Activated CD8-positive, alpha-beta T cell treated with anti-CD3 and anti-CD28 coated beads for 36 hours (primary cell): ENCODE measurements around the gene TMEM209. TPM values are rescaled to one million over a fixed set of nuclear protein-coding genes. Genes with fewer than 3 reads are reported as not detected.
"Not testable (repeated sequence)": the region's sequence is repeated elsewhere in the genome, so short reads cannot be mapped to it uniquely, and the experiment has no call there.

Source experiments
- ATAC-seq: fragments of 200-7000 bp; cut with Tn5 transposase; one replicate; pipeline ENCODE4 v1.10.0; 2021; ENCODE audit warnings: mild to moderate bottlenecking, moderate library complexity
- CTCF ChIA-PET: fragments of 350-600 bp; sonication (Branson Sonifier 250); formaldehyde crosslinking; loops from one replicate; lab custom pipeline; 2021; ENCODE audit warnings: antibody characterized with exemption; lab: Charles Lee
- POLR2A ChIA-PET: fragments of 350-600 bp; sonication (Branson Sonifier 250); formaldehyde crosslinking; loops from one replicate; lab custom pipeline; 2021; ENCODE audit warnings: antibody characterized with exemption; lab: Charles Lee
- DNase-seq: peaks from one replicate; pipeline ENCODE4 v3.0.0-alpha.2; 2020
- H3K27ac Mint-ChIP-seq: one replicate; pipeline ENCODE4 v1.8.0; 2021; ENCODE audit warnings: mild to moderate bottlenecking, mixed read lengths
- H3K27me3 Mint-ChIP-seq: one replicate; pipeline ENCODE4 v1.8.0; 2021; ENCODE audit warnings: mixed read lengths
- H3K36me3 Mint-ChIP-seq: one replicate; pipeline ENCODE4 v1.8.0; 2021; ENCODE audit warnings: low read depth, mixed read lengths
- H3K4me1 Mint-ChIP-seq: one replicate; pipeline ENCODE4 v1.8.0; 2021; ENCODE audit warnings: low read depth, mixed read lengths
- H3K4me3 Mint-ChIP-seq: one replicate; pipeline ENCODE4 v1.8.0; 2021; ENCODE audit warnings: mild to moderate bottlenecking, moderate library complexity, mixed read lengths
- H3K9me3 Mint-ChIP-seq: one replicate; pipeline ENCODE4 v1.8.0; 2021; ENCODE audit warnings: mixed read lengths
- intact Hi-C: fragments of 100-400 bp; cut with micrococcal nuclease; formaldehyde crosslinking; loops from one replicate; pipeline ENCODE4 v1.10.0; 2022
- total RNA-seq, 2 experiments: library from RNA; stranded (reverse); gene quantifications; one replicate each; pipeline ENCODE4 v1.2.3, GENCODE V29; 2021
- TF ChIP-seq, protein P1 (sequence below): fragments of 200-600 bp; IDR thresholded peaks from one replicate; pipeline ENCODE4 v1.8.0; 2022; ENCODE audit warnings: antibody characterized with exemption, mild to moderate bottlenecking

Gene TMEM209
- total RNA-seq, 2 experiments from 2014 or later: 36.1 to 45.6 TPM

- TF ChIP-seq, protein P1, sequence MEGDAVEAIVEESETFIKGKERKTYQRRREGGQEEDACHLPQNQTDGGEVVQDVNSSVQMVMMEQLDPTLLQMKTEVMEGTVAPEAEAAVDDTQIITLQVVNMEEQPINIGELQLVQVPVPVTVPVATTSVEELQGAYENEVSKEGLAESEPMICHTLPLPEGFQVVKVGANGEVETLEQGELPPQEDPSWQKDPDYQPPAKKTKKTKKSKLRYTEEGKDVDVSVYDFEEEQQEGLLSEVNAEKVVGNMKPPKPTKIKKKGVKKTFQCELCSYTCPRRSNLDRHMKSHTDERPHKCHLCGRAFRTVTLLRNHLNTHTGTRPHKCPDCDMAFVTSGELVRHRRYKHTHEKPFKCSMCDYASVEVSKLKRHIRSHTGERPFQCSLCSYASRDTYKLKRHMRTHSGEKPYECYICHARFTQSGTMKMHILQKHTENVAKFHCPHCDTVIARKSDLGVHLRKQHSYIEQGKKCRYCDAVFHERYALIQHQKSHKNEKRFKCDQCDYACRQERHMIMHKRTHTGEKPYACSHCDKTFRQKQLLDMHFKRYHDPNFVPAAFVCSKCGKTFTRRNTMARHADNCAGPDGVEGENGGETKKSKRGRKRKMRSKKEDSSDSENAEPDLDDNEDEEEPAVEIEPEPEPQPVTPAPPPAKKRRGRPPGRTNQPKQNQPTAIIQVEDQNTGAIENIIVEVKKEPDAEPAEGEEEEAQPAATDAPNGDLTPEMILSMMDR: peak; percentile 90
- peaks cover 2% of the 10 kb centered on the region for H3K9me3 Mint-ChIP-seq
- no peaks in the 10 kb centered on the region for H3K27me3 Mint-ChIP-seq
- intact Hi-C loops: loop anchor here (10.0 kb wide), 2 partner anchors 242 to 512 kb away; no protein-coding TSS in a partner anchor
- peaks cover 8% of the 10 kb centered on the region for H3K4me1 Mint-ChIP-seq
- DNase-seq (peak; percentile 72), ATAC-seq (peak; percentile 84)
- H3K4me3 Mint-ChIP-seq: no peak overlapping the region
- ChIA-PET POLR2A (no interaction called here), CTCF (interaction anchor here (0.7 to 2.1 kb wide), 9 partner anchors 15 to 515 kb away, joined by 3 to 8 read pairs (median 6); no protein-coding TSS in a partner anchor)
- H3K27ac Mint-ChIP-seq: no peak overlapping the region
- no peaks in the 10 kb centered on the region for H3K36me3 Mint-ChIP-seq
Measured at GRCh38 chr7:130242198-130243014, 37.2 kb upstream of the TMEM209 start.

- POLR2A ChIA-PET: no interaction called here
- no peak overlapping the region for H3K4me3 Mint-ChIP-seq
- DNase-seq (no peak), ATAC-seq (no peak)
- H3K36me3 Mint-ChIP-seq: no peaks in the 10 kb centered on the region
- CTCF ChIA-PET: interaction anchor here (0.7 to 2.1 kb wide), 4 partner anchors 17 to 518 kb away, joined by 3 to 7 read pairs (median 4); no protein-coding TSS in a partner anchor
- intact Hi-C loops: loop anchor here (10.0 kb wide), 2 partner anchors 245 to 515 kb away; no protein-coding TSS in a partner anchor
- peaks cover 8% of the 10 kb centered on the region for H3K4me1 Mint-ChIP-seq
- TF ChIP-seq, protein P1: no peak
- H3K27ac Mint-ChIP-seq: no peak overlapping the region
- H3K9me3 Mint-ChIP-seq: no peaks in the 10 kb centered on the region
- peaks cover 3% of the 10 kb centered on the region for H3K27me3 Mint-ChIP-seq
Measured at GRCh38 chr7:130240240-130240639, 35.0 kb upstream of the TMEM209 start.

DNA sequence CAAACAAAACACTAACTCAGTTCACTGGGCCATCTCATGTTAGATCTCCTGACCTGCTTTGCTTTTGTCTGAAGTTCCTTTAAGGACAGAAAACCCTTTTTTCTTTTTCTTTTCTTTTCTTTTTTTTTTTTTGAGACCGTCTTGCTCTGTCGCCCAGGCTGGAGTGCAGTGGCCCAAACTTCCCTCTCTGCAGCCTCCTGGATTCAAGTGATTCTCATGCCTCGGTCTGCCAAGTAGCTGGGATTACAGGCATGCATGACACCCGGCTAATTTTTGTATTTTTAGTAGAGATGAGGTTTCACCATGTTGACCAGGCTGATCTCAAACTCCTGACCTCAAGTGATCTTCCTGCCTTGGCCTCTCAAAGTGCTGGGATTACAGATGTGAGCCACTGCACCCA lies 31.2 kb upstream of the TMEM209 start:
- H3K4me3 Mint-ChIP-seq, H3K9me3 Mint-ChIP-seq, POLR2A ChIA-PET, H3K27me3 Mint-ChIP-seq, H3K36me3 Mint-ChIP-seq, H3K4me1 Mint-ChIP-seq, DNase-seq, ATAC-seq, intact Hi-C loops, H3K27ac Mint-ChIP-seq: not testable (repeated sequence)
- CTCF ChIA-PET: interaction anchor here (0.8 to 2.4 kb wide), 2 partner anchors 141 to 522 kb away, joined by 3 to 7 read pairs; no protein-coding TSS in a partner anchor

DNA sequence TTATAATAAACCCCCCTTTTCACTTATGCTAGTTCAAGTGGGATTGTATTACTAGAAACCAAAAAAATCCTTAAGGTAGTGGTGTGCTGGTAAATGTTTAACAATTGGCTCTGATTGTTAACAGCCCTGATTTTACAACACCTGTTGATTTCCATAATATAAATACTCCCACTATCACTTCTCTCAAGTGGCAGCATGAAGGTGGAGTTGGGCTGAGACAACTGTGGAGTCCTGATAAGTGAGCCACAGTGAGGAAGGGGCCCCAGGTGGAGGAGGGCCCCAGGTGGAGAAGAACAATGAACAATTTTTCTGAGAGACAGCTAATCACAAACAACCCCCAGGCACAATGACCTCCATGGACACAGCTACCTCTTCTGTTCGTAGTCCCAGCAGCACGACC lies 28.9 kb upstream of the TMEM209 start:
- no peaks in the 10 kb centered on the region for H3K36me3 Mint-ChIP-seq
- ChIA-PET CTCF (no interaction called here), POLR2A (no interaction called here)
- no peaks in the 10 kb centered on the region for H3K4me1 Mint-ChIP-seq
- no peak overlapping the region for H3K4me3 Mint-ChIP-seq
- H3K27ac Mint-ChIP-seq: no peak overlapping the region
- TF ChIP-seq, protein P1: no peak
- DNase-seq: no peak
- H3K9me3 Mint-ChIP-seq: no peaks in the 10 kb centered on the region
- peaks cover 3% of the 10 kb centered on the region for H3K27me3 Mint-ChIP-seq
- intact Hi-C loops: no loop called here
- ATAC-seq: no peak

- TF ChIP-seq, protein P1: no peak
- POLR2A ChIA-PET: interaction anchor here (0.5 kb wide), 1 partner anchor 553 kb away, joined by 3 read pairs; no protein-coding TSS in a partner anchor
- H3K4me1 Mint-ChIP-seq: no peaks in the 10 kb centered on the region
- H3K9me3 Mint-ChIP-seq: no peaks in the 10 kb centered on the region
- CTCF ChIA-PET: no interaction called here
- peaks cover 2% of the 10 kb centered on the region for H3K27me3 Mint-ChIP-seq
- no peak for ATAC-seq
- H3K4me3 Mint-ChIP-seq: no peak overlapping the region
- no peak for DNase-seq
- H3K36me3 Mint-ChIP-seq: no peaks in the 10 kb centered on the region
- no peak overlapping the region for H3K27ac Mint-ChIP-seq
- intact Hi-C loops: no loop called here
Measured at GRCh38 chr7:130232209-130232608, 27.0 kb upstream of the TMEM209 start.
